ENCODE measurements around the gene SMIM24. TPM values are rescaled to one million over a fixed set of nuclear protein-coding genes. Genes with fewer than 3 reads are reported as not detected.

Gene SMIM24
- polyA plus RNA-seq, 1 donor from 2014 or later = not detected

DNA sequence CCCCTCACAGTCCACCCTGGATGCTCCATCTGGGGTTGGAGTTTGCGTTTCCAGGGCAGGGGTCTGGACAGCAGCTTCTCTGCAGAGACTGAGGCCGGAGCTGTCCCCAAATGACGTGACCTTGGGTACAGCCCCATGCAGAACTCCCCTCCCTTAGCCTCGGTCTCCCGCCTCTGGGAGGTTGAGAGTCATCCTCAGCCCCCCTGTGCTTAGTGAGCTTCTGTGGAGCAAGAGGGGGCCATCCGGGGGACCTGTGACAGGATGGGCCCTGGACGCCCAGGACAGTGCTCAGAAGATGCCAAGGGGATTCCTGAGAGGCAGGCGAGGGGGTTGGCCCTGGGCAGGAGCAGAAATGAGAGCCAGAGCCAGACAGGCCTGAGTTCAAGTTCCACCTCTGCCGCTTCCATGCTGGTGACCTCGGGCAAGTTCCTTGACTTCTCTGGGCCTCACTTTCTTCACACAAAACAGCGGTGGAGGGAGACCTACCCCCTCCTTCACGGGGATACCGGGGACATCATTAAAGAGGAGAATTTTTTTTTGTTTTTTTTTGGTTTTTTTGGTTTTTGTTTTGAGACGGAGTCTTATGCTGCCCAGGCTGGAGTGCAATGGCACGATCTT, 20.3 kb downstream of the SMIM24 start:
- no peaks in the 10 kb centered on the region for H3K9me2 ChIP-seq (ENCODE audit: insufficient read depth, low read length)
- no peaks in the 10 kb centered on the region for H4K20me1 ChIP-seq (ENCODE audit: insufficient read depth)
- H3K79me2 ChIP-seq (replicated peaks; ENCODE audit: insufficient read depth, low read length) = no peaks in the 10 kb centered on the region
- H3K9me3 ChIP-seq (ENCODE audit: low read length) = no peaks in the 10 kb centered on the region
- H3K36me3 ChIP-seq (ENCODE audit: insufficient read depth, low read length) = no peaks in the 10 kb centered on the region
- TF ChIP-seq MXI1 (conservative IDR thresholded peaks at IDR 0.05; ENCODE audit: poor library complexity, severe bottlenecking) (no peak), EZH2 (IDR thresholded peaks at IDR 0.05; ENCODE audit: borderline replicate concordance, insufficient read depth, low read length, poor library complexity, severe bottlenecking) (no peak)
- no peak overlapping the region for H2AFZ ChIP-seq (ENCODE audit: low read depth, low read length)
- peaks cover 28% of the 10 kb centered on the region for H3K27me3 ChIP-seq (ENCODE audit: insufficient read depth, low read depth, low read length)
- H3K4me2 ChIP-seq (ENCODE audit: low read length) = no peak overlapping the region
- no peaks in the 10 kb centered on the region for H3F3A ChIP-seq (ENCODE audit: insufficient read depth, low read length, poor library complexity, severe bottlenecking)
- no peak overlapping the region for H3K9ac ChIP-seq (ENCODE audit: low read length)
- no peak overlapping the region for H3K4me3 ChIP-seq (ENCODE audit: low read length)
- no peak overlapping the region for H3K27ac ChIP-seq (ENCODE audit: low read length)

DNA sequence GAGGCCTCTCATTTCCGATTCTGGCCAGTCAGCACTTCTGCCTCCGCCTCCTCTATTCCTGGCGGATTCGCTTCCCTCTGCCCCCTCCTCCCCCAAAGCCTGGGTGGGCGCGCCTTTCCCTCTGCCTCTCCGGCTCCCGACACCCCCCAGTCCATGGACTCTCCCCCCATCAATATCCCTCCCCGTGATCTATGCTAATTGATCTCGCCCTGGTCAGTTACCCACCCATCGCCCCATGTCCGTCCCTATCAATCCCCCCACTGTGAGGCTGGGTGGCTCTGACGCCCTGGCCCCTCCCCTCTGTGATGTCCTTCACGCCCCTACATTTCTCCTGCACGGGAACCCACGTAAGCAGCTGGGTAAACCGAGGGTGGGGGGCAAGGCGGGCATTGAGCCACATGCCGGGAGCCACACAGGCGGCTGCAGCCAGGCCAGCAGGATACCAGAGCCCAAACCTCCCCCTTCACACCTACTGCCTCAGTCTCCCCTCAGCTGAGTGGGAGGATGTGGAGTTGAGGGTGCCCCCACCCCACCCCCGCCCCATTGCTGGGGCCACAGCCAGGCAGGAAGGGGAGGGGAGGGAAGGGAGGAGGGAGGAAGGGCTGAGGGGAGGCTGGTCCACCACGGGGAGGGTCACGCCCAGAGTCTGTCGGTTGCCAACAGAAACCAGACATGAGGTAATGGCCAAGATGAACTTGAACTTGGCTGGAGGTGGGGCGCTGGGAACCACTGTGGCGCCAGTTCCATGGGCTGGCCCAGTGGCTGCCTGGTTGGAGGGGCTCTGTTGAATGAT, 21.0 kb downstream of the SMIM24 start:
- no peak overlapping the region for H3K27ac ChIP-seq (ENCODE audit: low read length)
- TF ChIP-seq TAF1 (IDR thresholded peaks at IDR 0.05; ENCODE audit: low read depth) (no peak), EZH2 (IDR thresholded peaks at IDR 0.05; ENCODE audit: borderline replicate concordance, insufficient read depth, low read length, poor library complexity, severe bottlenecking) (no peak), MXI1 (conservative IDR thresholded peaks at IDR 0.05; ENCODE audit: poor library complexity, severe bottlenecking) (no peak), RAD21 (conservative IDR thresholded peaks at IDR 0.05) (no peak), EP300 (conservative IDR thresholded peaks at IDR 0.05; ENCODE audit: poor library complexity, severe bottlenecking) (no peak), POLR2AphosphoS5 (IDR thresholded peaks at IDR 0.05) (no peak), SMC3 (conservative IDR thresholded peaks at IDR 0.05; ENCODE audit: poor library complexity) (no peak)
- TF ChIP-seq, protein P1, sequence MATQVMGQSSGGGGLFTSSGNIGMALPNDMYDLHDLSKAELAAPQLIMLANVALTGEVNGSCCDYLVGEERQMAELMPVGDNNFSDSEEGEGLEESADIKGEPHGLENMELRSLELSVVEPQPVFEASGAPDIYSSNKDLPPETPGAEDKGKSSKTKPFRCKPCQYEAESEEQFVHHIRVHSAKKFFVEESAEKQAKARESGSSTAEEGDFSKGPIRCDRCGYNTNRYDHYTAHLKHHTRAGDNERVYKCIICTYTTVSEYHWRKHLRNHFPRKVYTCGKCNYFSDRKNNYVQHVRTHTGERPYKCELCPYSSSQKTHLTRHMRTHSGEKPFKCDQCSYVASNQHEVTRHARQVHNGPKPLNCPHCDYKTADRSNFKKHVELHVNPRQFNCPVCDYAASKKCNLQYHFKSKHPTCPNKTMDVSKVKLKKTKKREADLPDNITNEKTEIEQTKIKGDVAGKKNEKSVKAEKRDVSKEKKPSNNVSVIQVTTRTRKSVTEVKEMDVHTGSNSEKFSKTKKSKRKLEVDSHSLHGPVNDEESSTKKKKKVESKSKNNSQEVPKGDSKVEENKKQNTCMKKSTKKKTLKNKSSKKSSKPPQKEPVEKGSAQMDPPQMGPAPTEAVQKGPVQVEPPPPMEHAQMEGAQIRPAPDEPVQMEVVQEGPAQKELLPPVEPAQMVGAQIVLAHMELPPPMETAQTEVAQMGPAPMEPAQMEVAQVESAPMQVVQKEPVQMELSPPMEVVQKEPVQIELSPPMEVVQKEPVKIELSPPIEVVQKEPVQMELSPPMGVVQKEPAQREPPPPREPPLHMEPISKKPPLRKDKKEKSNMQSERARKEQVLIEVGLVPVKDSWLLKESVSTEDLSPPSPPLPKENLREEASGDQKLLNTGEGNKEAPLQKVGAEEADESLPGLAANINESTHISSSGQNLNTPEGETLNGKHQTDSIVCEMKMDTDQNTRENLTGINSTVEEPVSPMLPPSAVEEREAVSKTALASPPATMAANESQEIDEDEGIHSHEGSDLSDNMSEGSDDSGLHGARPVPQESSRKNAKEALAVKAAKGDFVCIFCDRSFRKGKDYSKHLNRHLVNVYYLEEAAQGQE (IDR thresholded peaks at IDR 0.05; ENCODE audit: borderline replicate concordance) = no peak
- TF ChIP-seq, protein P2, sequence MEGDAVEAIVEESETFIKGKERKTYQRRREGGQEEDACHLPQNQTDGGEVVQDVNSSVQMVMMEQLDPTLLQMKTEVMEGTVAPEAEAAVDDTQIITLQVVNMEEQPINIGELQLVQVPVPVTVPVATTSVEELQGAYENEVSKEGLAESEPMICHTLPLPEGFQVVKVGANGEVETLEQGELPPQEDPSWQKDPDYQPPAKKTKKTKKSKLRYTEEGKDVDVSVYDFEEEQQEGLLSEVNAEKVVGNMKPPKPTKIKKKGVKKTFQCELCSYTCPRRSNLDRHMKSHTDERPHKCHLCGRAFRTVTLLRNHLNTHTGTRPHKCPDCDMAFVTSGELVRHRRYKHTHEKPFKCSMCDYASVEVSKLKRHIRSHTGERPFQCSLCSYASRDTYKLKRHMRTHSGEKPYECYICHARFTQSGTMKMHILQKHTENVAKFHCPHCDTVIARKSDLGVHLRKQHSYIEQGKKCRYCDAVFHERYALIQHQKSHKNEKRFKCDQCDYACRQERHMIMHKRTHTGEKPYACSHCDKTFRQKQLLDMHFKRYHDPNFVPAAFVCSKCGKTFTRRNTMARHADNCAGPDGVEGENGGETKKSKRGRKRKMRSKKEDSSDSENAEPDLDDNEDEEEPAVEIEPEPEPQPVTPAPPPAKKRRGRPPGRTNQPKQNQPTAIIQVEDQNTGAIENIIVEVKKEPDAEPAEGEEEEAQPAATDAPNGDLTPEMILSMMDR (IDR thresholded peaks at IDR 0.05; ENCODE audit: poor library complexity, severe bottlenecking) = no peak
- H3K9ac ChIP-seq (ENCODE audit: low read length) = no peak overlapping the region
- no peak overlapping the region for H3K4me3 ChIP-seq (ENCODE audit: low read length)
- H3K79me2 ChIP-seq (replicated peaks; ENCODE audit: insufficient read depth, low read length) = no peaks in the 10 kb centered on the region
- H2AFZ ChIP-seq (ENCODE audit: low read depth, low read length) = no peak overlapping the region
- no peaks in the 10 kb centered on the region for H3K9me3 ChIP-seq (ENCODE audit: low read length)
- no peaks in the 10 kb centered on the region for H3K36me3 ChIP-seq (ENCODE audit: insufficient read depth, low read length)
- no peaks in the 10 kb centered on the region for H4K20me1 ChIP-seq (ENCODE audit: insufficient read depth)
- H3K9me2 ChIP-seq (ENCODE audit: insufficient read depth, low read length) = no peaks in the 10 kb centered on the region
- H3K27me3 ChIP-seq (ENCODE audit: insufficient read depth, low read depth, low read length) = peaks cover 21% of the 10 kb centered on the region
- no peaks in the 10 kb centered on the region for H3F3A ChIP-seq (ENCODE audit: insufficient read depth, low read length, poor library complexity, severe bottlenecking)
- no peak overlapping the region for H3K4me2 ChIP-seq (ENCODE audit: low read length)
